ENCODE results near the gene FBXL22.

GRCh38 chr15:63587527-63587926 lies 9.7 kb upstream of the FBXL22 start:
- TF ChIP-seq CTCF (IDR thresholded peaks at IDR 0.05) (no peak), ZFX (IDR thresholded peaks at IDR 0.05; ENCODE audit: borderline replicate concordance) (no peak)

All from 22Rv1 (cell line).